Spleen (tissue), 11 donors: Measurements from ENCODE around the gene ZNRF3. TPM values are rescaled to one million over a fixed set of nuclear protein-coding genes. Genes with fewer than 3 reads are reported as not detected.
A peak's percentile ranks its signal among the peaks of the same experiment; 100 is the strongest.

Experiments used
- DNase-seq: peaks from one replicate; pipeline ENCODE4 v3.0.0-alpha.2; 2020
- H3K27ac ChIP-seq, 8 donors: fragments of 200-600 bp; sonication (generic) in 7 of 8; 1 replicate in 4 of 8; 2 replicates in 4 of 8; pipeline versions ENCODE4 v1.5.0 to v1.8.0; 2016 to 2021; ENCODE audit warnings: inconsistent platforms in 4 of 8, mild to moderate bottlenecking in 4 of 8, moderate library complexity in 1 of 8
- H3K27me3 ChIP-seq, 7 donors: fragments of 200-600 bp; sonication (generic) in 6 of 7; replicated peaks in 1 of 7; 1 replicate in 4 of 7; 2 replicates in 3 of 7; pipeline versions ENCODE4 v1.5.0 to v1.8.0; 2016 to 2021; ENCODE audit warnings: inconsistent platforms in 3 of 7, mild to moderate bottlenecking in 1 of 7
- H3K36me3 ChIP-seq, 6 donors: fragments of 200-600 bp; sonication (generic) in 5 of 6; 1 replicate in 4 of 6; 2 replicates in 2 of 6; pipeline versions ENCODE4 v1.5.0 to v1.8.0; 2016 to 2021; ENCODE audit warnings: inconsistent platforms in 2 of 6
- H3K4me1 ChIP-seq, 6 donors: fragments of 200-600 bp; sonication (generic) in 5 of 6; 1 replicate in 3 of 6; 2 replicates in 3 of 6; pipeline versions ENCODE4 v1.5.0 to v1.8.0; 2016 to 2021; ENCODE audit warnings: inconsistent platforms in 3 of 6
- H3K4me3 ChIP-seq, 8 donors: fragments of 200-600 bp; sonication (generic) in 7 of 8; 1 replicate in 4 of 8; 2 replicates in 4 of 8; pipeline versions ENCODE4 v1.5.0 to v1.8.0; 2016 to 2021; ENCODE audit warnings: inconsistent platforms in 4 of 8, mild to moderate bottlenecking in 4 of 8, moderate library complexity in 2 of 8
- H3K9me3 ChIP-seq, 8 donors: fragments of 200-600 bp; sonication (generic) in 7 of 8; 1 replicate in 4 of 8; 2 replicates in 4 of 8; pipeline versions ENCODE4 v1.5.0 to v1.8.0; 2016 to 2021; ENCODE audit warnings: inconsistent platforms in 4 of 8
- POLR2A ChIP-seq, 3 donors: fragments of 450-650 bp; IDR thresholded peaks; one replicate each; pipeline ENCODE4 v1.5.1; 2017; ENCODE audit warnings: antibody characterized with exemption in 3 of 3, mild to moderate bottlenecking in 1 of 3
- POLR2AphosphoS5 ChIP-seq, 3 donors: sonication (generic); formaldehyde crosslinking; IDR thresholded peaks; one replicate each; pipeline ENCODE4 v1.5.1; 2017; ENCODE audit warnings: antibody characterized with exemption in 3 of 3
- WGBS, 5 donors: extraction: QIAGEN DNeasy Blood & Tissue Kit in 3 of 5; methylation state at CpG; one replicate each; pipeline versions ENCODE4 v1.1.5 to v1.1.7; 2013 to 2018; 5-methylcytosine and 5-hydroxymethylcytosine counted together
- intact Hi-C: fragments of 100-400 bp; cut with DNase I; formaldehyde crosslinking; loops from one replicate; pipeline ENCODE4 v1.15.0; 2023; ENCODE audit warnings: low total_unique reads
- polyA plus RNA-seq, 3 donors: library from polyadenylated mRNA; stranded (reverse); fragments of 200-250 nt; gene quantifications; one replicate each; pipeline ENCODE4 v1.2.1, GENCODE V29; 2013
- small RNA-seq, 4 donors: library from RNA; depleted of rRNA; stranded (forward); fragments of <200 nt; gene quantifications; one replicate each; pipeline ENCODE3, GENCODE V24; 2016
- total RNA-seq, 7 donors: library from RNA; depleted of rRNA in 3 of 7; stranded (reverse); fragments of >200 nt in 3 of 7; fragmentation: NEBNext Ultra II Directional in 4 of 7; extraction: Animal tissue kit (Norgen Biotek cat#: 25700) in 4 of 7; gene quantifications; one replicate each; pipeline versions ENCODE4 v1.1.0 to v1.2.1, GENCODE V29; 2016 to 2021
- TF ChIP-seq, protein P1 (sequence below), 11 experiments: fragments of 200-600 bp in 7 of 11; fragments of 450-650 bp in 4 of 11; sonication (generic) in 4 of 11; IDR thresholded peaks in 8 of 11; conservative IDR thresholded peaks in 3 of 11; 1 replicate in 7 of 11; 2 replicates in 4 of 11; pipeline versions ENCODE4 v1.4.0 to v1.8.0; 2016 to 2021; ENCODE audit warnings: antibody characterized with exemption in 11 of 11, inconsistent platforms in 4 of 11, mild to moderate bottlenecking in 1 of 11
- donor health status: healthy with polysubstance abuse.
- donor health status: DM: no; HTN: no; CAD: no; lungs with moderate emphysema.
- donor health status: DM: no; HTN: no; CAD: no.
- donor health status: Bipolar disorder and iron deficiency.
- donor health status: healthy.
- donor health status: DM: no; HTN: no; CAD: no.
- donor health status: DM: yes; HTN: yes; CAD: no.

The ZNRF3 gene
- total and polyA plus RNA-seq, 10 donors, result 0.15 to 4.5 (median 2.6) TPM

- H3K4me3 ChIP-seq, result no peak overlapping the region
- DNase-seq, result no peak
- intact Hi-C loops, result no loop called here
- H3K36me3 ChIP-seq, result peaks cover 0 to 4% (median 0%) of the 10 kb centered on the region in 6 donors
- no peak for TF ChIP-seq POLR2AphosphoS5 (IDR thresholded peaks at IDR 0.05)
- TF ChIP-seq POLR2A (IDR thresholded peaks at IDR 0.05), result no peak
- TF ChIP-seq, protein P1, sequence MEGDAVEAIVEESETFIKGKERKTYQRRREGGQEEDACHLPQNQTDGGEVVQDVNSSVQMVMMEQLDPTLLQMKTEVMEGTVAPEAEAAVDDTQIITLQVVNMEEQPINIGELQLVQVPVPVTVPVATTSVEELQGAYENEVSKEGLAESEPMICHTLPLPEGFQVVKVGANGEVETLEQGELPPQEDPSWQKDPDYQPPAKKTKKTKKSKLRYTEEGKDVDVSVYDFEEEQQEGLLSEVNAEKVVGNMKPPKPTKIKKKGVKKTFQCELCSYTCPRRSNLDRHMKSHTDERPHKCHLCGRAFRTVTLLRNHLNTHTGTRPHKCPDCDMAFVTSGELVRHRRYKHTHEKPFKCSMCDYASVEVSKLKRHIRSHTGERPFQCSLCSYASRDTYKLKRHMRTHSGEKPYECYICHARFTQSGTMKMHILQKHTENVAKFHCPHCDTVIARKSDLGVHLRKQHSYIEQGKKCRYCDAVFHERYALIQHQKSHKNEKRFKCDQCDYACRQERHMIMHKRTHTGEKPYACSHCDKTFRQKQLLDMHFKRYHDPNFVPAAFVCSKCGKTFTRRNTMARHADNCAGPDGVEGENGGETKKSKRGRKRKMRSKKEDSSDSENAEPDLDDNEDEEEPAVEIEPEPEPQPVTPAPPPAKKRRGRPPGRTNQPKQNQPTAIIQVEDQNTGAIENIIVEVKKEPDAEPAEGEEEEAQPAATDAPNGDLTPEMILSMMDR (IDR thresholded peaks at IDR 0.05 in 8 of 11, conservative IDR thresholded peaks at IDR 0.05 in 3 of 11), result no peak
- peak overlapping the region in 1 of 8 donors; percentile 3 for H3K27ac ChIP-seq
- H3K9me3 ChIP-seq, result no peaks in the 10 kb centered on the region
- WGBS, 5 donors, result 48 to 76% (median 59%) methylated on average over 2 of the region's 2 CpGs
- H3K27me3 ChIP-seq, result peaks cover 0 to 7% (median 0%) of the 10 kb centered on the region in 7 donors
- peaks cover 0 to 6% (median 0%) of the 10 kb centered on the region in 6 donors for H3K4me1 ChIP-seq
These were observed 222.1 kb downstream of the ZNRF3 start for GRCh38 chr22:29105468-29105867.

DNA sequence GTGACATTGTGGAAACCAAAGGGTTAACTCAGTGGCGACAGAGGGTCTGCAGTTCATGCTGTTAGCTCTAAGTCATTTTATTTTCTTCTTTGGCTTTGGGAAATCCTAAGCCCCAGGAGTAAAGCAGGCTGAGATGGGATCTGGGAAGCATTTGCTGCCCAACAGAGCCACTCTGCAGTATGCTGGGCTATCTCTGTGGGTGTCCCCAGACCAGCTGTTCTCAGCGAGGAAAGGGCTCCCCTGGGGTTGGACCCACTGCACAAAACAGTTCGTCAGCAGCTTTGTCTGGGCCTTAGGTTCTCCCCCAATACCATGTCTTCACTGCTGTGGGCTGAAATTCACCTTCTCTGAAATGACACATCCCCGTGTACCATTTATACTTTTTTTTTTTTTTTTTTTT, 223.5 kb downstream of the ZNRF3 start:
- Histone ChIP-seq H3K36me3 (peaks cover 0 to 4% (median 0%) of the 10 kb centered on the region in 6 donors), H3K27ac (no peak overlapping the region), H3K4me3 (no peak overlapping the region), H3K4me1 (peaks cover 0 to 6% (median 0%) of the 10 kb centered on the region in 6 donors), H3K27me3 (peaks cover 0 to 7% (median 0%) of the 10 kb centered on the region in 7 donors), H3K9me3 (no peaks in the 10 kb centered on the region)
- DNase-seq, result no peak
- TF ChIP-seq POLR2AphosphoS5 (IDR thresholded peaks at IDR 0.05) (no peak), POLR2A (IDR thresholded peaks at IDR 0.05) (no peak)
- TF ChIP-seq, protein P1 (IDR thresholded peaks at IDR 0.05 in 8 of 11, conservative IDR thresholded peaks at IDR 0.05 in 3 of 11), result no peak
- intact Hi-C loops, result no loop called here
- WGBS, 5 donors, result 54 to 79% (median 68%) methylated on average over 4 of the region's 4 CpGs

Small RNA genes lying within 50 kb of the gene (small RNA-seq; reads per million reads assigned to genes)
- 0 reads per million in 4 donors for gene Z93930.1

Other genes starting within 250 kb of the ZNRF3 start
- gene TTC28, start 203.7 kb upstream of the ZNRF3 start, total RNA-seq, result 10 to 100 TPM; 22.6 to 69.0 (median 39.5) TPM
- 1 to 10 TPM in 1 of 3 donors, under 1 TPM in 2; 0.62 to 2.8 (median 0.76) TPM for gene TTC28, start 203.7 kb upstream of the ZNRF3 start, polyA plus RNA-seq
- gene CHEK2, start 141.8 kb upstream of the ZNRF3 start, total RNA-seq, result 10 to 100 TPM in 4 of 7 donors, 1 to 10 TPM in 3; 8.1 to 18.9 (median 10.6) TPM
- gene CHEK2, start 141.8 kb upstream of the ZNRF3 start, polyA plus RNA-seq, result 10 to 100 TPM; 17.4 to 21.2 (median 19.8) TPM
- 10 to 100 TPM; 13.5 to 24.5 (median 17.2) TPM for gene HSCB, start 141.5 kb upstream of the ZNRF3 start, total RNA-seq
- 10 to 100 TPM; 24.8 to 26.6 (median 26.2) TPM for gene HSCB, start 141.5 kb upstream of the ZNRF3 start, polyA plus RNA-seq
- gene CCDC117, start 110.9 kb upstream of the ZNRF3 start, total RNA-seq, result 10 to 100 TPM; 15.0 to 33.0 (median 25.3) TPM
- 10 to 100 TPM in 1 of 3 donors, 1 to 10 TPM in 2; 6.6 to 10.4 (median 9.7) TPM for gene CCDC117, start 110.9 kb upstream of the ZNRF3 start, polyA plus RNA-seq
- gene XBP1, start 83.0 kb upstream of the ZNRF3 start, total RNA-seq, result 100 to 1,000 TPM; 136 to 703 (median 251) TPM
- 10 to 100 TPM; 26.8 to 53.8 (median 47.0) TPM for gene XBP1, start 83.0 kb upstream of the ZNRF3 start, polyA plus RNA-seq
- not detected for gene C22orf31, start 178.3 kb downstream of the ZNRF3 start, total RNA-seq
- not detected for gene C22orf31, start 178.3 kb downstream of the ZNRF3 start, polyA plus RNA-seq
- 10 to 100 TPM; 15.0 to 41.3 (median 29.0) TPM for gene KREMEN1, start 189.5 kb downstream of the ZNRF3 start, total RNA-seq
- 1 to 10 TPM; 1.5 to 4.7 (median 2.2) TPM for gene KREMEN1, start 189.5 kb downstream of the ZNRF3 start, polyA plus RNA-seq